GM10266 (cell line): ENCODE measurements around the gene ALDH1A2.
A peak's percentile ranks its signal among the peaks of the same experiment; 100 is the strongest.

Experiments
- DNase-seq: peaks from one replicate; pipeline ENCODE4 v3.0.0; 2012; ENCODE audit errors: extremely low spot score
- CTCF ChIP-seq: IDR thresholded peaks from 2 replicates; pipeline ENCODE4 v1.5.1; 2012; ENCODE audit warnings: mild to moderate bottlenecking, low read depth; ENCODE audit not compliant: control insufficient read depth, insufficient read depth; ENCODE audit errors: missing control alignments

Gene ALDH1A2

GRCh38 chr15:58069008-58069407, 3.5 kb upstream of the ALDH1A2 start:
- DNase-seq, result no peak
- no peak for TF ChIP-seq CTCF

GRCh38 chr15:58066042-58066867, 744 bp upstream of the ALDH1A2 start:
- peak; percentile 81 for TF ChIP-seq CTCF
- peak; percentile 72 for DNase-seq

GRCh38 chr15:58064980-58065444, 499 bp downstream of the ALDH1A2 start:
- DNase-seq, result no peak
- no peak for TF ChIP-seq CTCF

- TF ChIP-seq CTCF, result no peak
- DNase-seq, result no peak
These were observed 1.2 kb downstream of the ALDH1A2 start for GRCh38 chr15:58064082-58064979.

- DNase-seq, result no peak
- no peak for TF ChIP-seq CTCF
These were observed 1.9 kb downstream of the ALDH1A2 start for GRCh38 chr15:58063614-58064013.

GRCh38 chr15:58062983-58063382, 2.5 kb downstream of the ALDH1A2 start:
- no peak for TF ChIP-seq CTCF
- no peak for DNase-seq
